Skin epidermis (tissue), 12 donors: ENCODE results near the gene FIGN.

ENCODE experiments used
- H3K27ac ChIP-seq, 21 experiments: fragments of 200-600 bp; sonication (generic) in 11 of 21; one replicate each; pipeline ENCODE4 v1.5.0; 2020; ENCODE audit warnings: mild to moderate bottlenecking in 3 of 21, inconsistent platforms in 2 of 21, moderate library complexity in 2 of 21
- H3K4me3 ChIP-seq, 7 experiments: fragments of 200-600 bp; sonication (generic) in 2 of 7; one replicate each; pipeline ENCODE4 v1.5.0; 2020; ENCODE audit warnings: inconsistent platforms in 2 of 7, mild to moderate bottlenecking in 2 of 7, moderate library complexity in 1 of 7

Gene FIGN

GRCh38 chr2:163715199-163715598 lies 20.6 kb downstream of the FIGN start:
- Histone ChIP-seq H3K27ac (no peak overlapping the region), H3K4me3 (no peak overlapping the region)

GRCh38 chr2:163713534-163714311 lies 22.1 kb downstream of the FIGN start:
- no peak overlapping the region for H3K4me3 ChIP-seq
- H3K27ac ChIP-seq, result no peak overlapping the region

DNA sequence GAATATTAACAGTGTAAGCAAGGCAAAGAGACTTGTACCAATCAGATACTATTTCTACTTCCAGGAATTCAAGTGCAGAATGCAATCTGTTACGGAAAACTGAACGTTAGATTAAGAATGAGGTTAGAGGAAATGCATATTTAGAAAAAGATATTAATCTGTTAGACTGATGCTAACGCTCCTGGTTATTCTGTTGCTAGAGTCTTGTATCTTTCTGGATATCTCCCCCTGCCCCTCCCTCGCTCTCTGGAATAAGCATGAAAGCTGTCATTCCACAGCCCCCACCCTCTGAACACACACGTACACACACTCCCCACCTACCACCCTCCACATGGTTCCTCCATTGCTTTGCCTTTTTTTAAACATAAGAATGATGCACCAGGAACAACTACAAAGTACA lies 24.1 kb downstream of the FIGN start:
- Histone ChIP-seq H3K27ac (no peak overlapping the region), H3K4me3 (no peak overlapping the region)

GRCh38 chr2:163711258-163711657 lies 24.6 kb downstream of the FIGN start:
- no peak overlapping the region for H3K27ac ChIP-seq
- no peak overlapping the region for H3K4me3 ChIP-seq

DNA sequence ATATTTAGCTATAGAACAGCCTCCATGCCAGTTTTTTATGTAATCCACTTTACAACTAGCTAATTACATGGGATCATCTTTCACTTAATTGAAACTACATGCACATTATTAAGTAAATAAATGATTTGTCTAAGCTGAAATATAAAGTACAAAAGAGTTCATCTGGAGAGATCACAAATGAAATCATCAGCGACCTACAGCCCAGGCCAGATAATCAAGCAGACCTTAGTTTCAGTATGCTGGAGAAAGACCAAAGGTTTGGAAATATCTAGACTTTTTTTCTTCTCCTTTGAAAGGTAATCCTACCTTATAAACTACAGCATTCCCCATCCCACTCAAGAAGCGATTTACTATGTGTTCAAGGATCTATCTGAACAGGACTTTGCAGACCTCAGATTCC lies 26.5 kb downstream of the FIGN start:
- Histone ChIP-seq H3K4me3 (no peak overlapping the region), H3K27ac (no peak overlapping the region)

DNA sequence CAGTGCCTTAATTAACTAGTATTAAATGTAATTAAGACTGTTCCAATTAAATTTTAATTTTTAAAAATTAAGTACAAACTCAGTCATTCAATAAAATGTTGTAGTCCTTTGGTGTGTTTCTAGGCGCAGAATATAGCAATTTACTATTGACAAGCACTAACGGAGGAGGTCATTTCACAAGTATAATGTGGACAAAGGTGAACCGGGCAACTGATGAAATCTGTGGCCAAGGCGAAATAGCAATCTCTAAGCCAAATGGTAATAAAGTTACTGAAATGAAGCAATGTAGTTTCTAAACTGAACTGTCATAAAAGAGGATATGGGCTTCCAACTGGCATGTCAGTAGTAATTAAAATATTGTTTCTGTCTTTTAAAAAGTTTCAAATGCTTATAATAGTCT lies 27.5 kb downstream of the FIGN start:
- no peak overlapping the region for H3K4me3 ChIP-seq
- no peak overlapping the region for H3K27ac ChIP-seq

GRCh38 chr2:163703386-163703785 lies 32.4 kb downstream of the FIGN start:
- Histone ChIP-seq H3K27ac (no peak overlapping the region), H3K4me3 (no peak overlapping the region)

GRCh38 chr2:163701399-163702195 lies 34.2 kb downstream of the FIGN start:
- Histone ChIP-seq H3K27ac (no peak overlapping the region), H3K4me3 (no peak overlapping the region)

DNA sequence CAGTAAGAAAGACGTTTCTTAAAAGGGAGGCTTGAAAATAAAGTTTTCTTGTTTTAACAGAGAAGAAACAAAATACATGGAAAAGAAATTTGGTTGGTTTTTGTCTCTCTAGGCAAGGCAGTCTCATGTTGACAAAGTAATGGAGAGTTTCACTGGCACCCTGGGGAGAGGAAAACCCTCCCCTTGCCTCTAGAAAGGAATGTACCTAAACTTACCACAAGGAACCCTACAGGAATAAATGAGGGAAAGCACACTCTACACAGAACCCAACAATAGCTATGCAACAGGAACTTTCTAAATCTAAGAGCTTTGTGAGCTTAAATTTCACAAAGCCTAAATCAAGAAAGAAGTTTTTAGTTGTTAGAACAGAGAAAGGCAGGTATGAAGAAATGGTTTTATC lies 37.0 kb downstream of the FIGN start:
- H3K4me3 ChIP-seq, result no peak overlapping the region
- H3K27ac ChIP-seq, result no peak overlapping the region

DNA sequence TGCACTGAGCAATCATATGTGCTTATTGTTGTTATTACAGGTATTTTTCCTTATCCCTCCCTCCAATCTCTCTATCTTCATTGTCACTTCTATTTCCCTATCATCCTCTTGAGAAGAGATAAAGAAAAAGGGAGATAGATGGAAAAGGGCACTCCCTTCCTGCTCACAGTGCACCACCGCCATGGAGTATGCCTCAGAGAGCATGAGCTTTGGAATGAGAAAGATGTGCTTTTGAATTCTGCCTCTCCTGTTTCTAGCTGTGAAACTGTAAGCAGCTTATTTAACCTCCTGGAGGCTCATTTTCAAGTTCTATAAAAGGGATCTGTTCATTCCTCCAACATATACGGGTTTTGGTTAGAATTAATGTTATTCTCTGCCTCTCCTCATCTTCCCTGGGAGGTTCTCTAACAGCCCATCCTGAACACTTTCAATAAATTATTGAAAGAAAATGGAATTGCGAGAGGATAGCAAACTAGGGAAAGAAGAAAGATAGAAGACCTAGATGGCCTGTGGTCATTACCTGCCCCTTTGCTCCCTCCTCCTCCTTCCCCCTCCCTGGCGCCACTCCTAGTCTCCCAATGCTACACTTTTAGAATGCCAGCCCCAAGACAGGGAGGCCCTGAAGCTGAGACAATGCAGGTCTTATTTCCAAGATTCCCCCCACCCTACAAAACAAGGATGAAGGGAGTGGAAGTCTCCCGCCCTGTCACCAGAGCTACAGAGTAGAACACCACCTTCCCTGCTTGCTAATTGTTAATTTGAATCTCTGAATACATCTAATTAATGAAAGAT lies 37.8 kb downstream of the FIGN start:
- Histone ChIP-seq H3K4me3 (no peak overlapping the region), H3K27ac (no peak overlapping the region)

- Histone ChIP-seq H3K27ac (no peak overlapping the region), H3K4me3 (no peak overlapping the region)
Observed at GRCh38 chr2:163697429-163697828, 38.4 kb downstream of the FIGN start.

DNA sequence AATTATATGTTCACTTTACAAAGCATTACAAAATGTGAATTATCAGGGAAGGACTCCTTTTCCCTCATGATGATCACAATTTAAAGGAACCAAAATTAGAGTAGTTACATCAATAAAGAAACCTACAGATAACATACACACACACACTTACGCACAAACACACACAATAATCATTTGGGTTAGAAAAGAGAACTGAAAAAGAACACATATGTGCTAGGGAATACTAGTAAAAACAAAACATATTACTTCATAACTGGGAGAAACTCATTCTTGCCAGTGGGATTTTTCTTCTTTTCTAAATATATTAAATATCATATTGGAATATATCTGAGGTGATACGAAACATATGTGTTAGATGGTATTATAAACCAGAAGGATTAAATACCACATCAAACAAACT lies 42.3 kb downstream of the FIGN start:
- no peak overlapping the region for H3K27ac ChIP-seq
- no peak overlapping the region for H3K4me3 ChIP-seq

DNA sequence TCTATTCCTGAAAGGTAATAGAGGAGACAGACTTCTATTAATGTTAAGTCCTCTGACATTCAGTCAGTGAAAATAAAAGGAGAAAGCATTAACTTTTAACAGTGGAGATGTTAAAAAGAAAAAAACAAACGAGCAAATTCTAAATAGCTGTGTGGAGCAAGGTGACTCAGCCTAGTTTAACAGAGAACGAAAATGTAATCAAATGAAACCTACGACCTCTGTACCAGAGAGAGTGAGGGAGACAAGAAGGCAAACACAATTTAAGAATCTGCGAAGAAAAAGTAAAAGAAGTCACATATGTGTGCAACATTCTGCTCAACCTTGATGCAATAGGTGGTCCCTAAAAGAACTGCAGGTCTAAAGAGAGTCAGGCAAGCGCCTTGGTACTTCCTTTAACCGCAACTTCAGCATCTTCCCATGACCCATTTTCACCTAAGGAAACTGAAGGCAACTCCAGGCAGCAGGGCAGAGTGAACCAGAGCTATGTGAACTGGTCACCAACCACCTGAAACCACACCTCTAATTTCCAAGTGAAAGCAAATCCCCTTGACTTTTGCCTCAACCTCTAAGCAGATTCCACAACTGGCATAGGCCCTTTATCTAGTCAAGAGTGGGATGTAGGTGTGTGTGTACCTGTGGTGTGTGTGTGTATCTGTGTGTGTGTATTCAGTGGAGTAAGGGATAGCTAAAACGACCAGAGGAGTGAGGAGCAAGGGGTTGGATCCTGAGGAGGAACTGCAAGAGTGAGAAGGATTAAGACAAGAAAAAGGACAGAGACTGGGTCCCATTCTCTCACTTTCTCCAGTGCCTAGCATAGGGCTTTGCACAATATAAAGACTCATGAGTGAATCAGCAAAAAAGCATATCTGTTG lies 43.0 kb downstream of the FIGN start:
- Histone ChIP-seq H3K27ac (peak overlapping the region in 1 of 21 experiments; percentile 49), H3K4me3 (no peak overlapping the region)

DNA sequence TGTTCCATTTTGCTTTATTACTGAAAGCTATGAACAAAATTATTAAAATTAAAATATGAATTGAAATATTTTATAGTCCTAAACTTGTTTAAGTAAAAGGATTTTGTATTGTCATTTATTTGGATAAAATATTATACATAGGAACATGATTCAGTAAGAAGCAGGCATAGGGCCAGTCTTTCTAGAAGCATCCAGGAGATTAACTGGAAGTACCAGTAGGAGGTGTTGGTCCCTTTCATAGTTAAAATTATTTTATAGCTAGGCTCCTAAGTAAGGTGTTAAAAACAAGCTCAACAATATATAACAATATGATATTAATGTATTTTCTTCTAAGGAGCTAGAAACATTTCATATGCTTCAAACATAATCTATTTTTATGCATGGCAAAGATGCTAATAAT lies 43.7 kb downstream of the FIGN start:
- Histone ChIP-seq H3K4me3 (no peak overlapping the region), H3K27ac (no peak overlapping the region)

- Histone ChIP-seq H3K4me3 (no peak overlapping the region), H3K27ac (no peak overlapping the region)
Observed at GRCh38 chr2:163690896-163691295, 44.9 kb downstream of the FIGN start.

DNA sequence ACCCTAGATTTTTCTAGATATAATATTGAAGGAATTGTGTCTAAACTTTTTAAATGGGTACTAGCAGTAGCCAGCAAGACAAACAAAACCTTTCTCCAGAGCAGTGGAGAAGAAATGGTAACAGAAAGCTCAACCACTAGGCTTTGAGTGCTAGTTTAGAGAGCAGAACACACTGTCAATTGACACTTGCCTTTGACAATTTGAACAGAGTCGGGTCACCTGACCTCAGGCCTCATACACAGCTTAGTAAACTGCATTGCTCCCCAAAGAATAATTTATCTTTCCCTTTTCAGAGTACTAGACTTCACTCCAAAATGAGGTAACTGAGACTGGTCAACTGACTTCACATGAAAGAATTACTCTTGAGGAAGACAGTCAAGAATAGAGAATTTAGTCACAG lies 48.6 kb downstream of the FIGN start:
- Histone ChIP-seq H3K27ac (no peak overlapping the region), H3K4me3 (no peak overlapping the region)

GRCh38 chr2:163686289-163686688 lies 49.5 kb downstream of the FIGN start:
- no peak overlapping the region for H3K27ac ChIP-seq
- no peak overlapping the region for H3K4me3 ChIP-seq

DNA sequence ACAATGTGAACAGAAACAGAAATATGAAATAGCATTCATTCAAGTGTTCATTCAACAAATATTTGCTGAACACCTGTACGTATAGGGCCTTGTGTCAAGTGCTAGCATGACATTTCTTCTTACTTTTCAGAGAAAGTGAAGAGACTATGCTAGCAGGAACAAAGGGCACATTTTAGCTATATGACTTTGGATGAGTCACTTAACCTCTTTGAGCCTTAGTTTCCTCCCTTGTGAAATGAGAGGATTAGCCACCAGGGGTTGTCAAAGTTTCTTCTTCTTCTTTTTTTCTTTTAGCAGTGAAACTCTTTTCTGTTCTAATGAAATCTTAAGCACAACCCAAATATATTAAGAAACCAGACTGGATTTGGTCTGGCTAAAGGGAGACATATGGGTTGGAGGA lies 53.1 kb downstream of the FIGN start:
- Histone ChIP-seq H3K4me3 (no peak overlapping the region), H3K27ac (no peak overlapping the region)

DNA sequence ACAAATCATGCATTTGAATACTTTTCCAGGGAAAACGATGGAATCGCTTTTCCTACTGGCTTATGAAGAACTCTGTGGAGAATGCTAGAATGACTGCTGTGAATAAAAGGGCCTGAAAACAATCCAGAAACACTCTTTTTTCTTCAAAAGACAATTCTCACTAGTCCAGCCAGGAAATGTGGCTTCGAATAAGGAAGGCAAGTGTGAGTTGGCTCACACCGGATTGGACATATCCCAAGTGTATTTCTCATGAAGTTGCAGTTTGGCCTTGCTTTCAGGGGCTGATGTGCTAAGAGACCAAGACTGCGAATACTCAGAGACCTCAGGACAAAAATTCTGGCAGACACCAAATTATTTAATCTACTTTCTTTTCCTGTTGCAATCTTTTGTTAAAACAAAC lies 54.1 kb downstream of the FIGN start:
- no peak overlapping the region for H3K4me3 ChIP-seq
- no peak overlapping the region for H3K27ac ChIP-seq

DNA sequence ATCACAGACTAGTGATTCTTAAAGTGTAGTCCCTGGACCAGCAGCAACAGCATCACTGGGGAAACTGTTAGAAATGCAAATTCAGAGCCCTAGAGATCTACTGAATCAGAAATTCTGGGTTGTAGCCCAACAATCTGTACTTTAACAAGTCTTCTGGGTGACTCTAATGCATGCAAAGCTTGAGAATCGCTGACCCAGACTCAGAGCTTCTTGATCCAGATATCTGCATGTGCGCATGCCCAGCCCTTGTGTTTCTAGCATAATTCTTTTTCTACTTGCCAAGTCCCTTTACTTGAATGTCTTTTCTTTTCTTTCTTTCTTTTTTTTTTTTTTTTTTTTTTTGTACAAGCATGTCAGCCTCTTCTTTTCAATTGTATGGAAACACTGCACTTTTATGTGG lies 60.4 kb downstream of the FIGN start:
- no peak overlapping the region for H3K27ac ChIP-seq
- H3K4me3 ChIP-seq, result no peak overlapping the region
